GM23338 (cell line): Measurements from ENCODE around the gene CDC42EP5. TPM values are rescaled to one million over a fixed set of nuclear protein-coding genes. Genes with fewer than 3 reads are reported as not detected.
A peak's percentile ranks its signal among the peaks of the same experiment; 100 is the strongest.

Experiments
- ATAC-seq: fragments of 200-7000 bp; cut with Tn5 transposase; 3 replicates; pipeline ENCODE4 v1.9.1; 2020
- DNase-seq: peaks from one replicate; pipeline ENCODE4 v3.0.0-alpha.2; 2015; ENCODE audit warnings: low spot score
- H2AFZ ChIP-seq: fragments of 200-600 bp; sonication (generic); 2 replicates; pipeline ENCODE4 v1.8.0; 2016; ENCODE audit warnings: antibody characterized with exemption, mild to moderate bottlenecking, moderate library complexity
- H3F3A ChIP-seq: fragments of 200-600 bp; sonication (generic); replicated peaks from 2 replicates; pipeline ENCODE4 v1.8.0; 2017; ENCODE audit warnings: antibody characterized with exemption, mixed run types, low read depth
- H3K27ac ChIP-seq: fragments of 200-600 bp; sonication (generic); 2 replicates; pipeline ENCODE4 v1.6.1; 2016; ENCODE audit warnings: low read depth
- H3K27me3 ChIP-seq: fragments of 200-600 bp; sonication (generic); 2 replicates; pipeline ENCODE4 v1.8.0; 2016; ENCODE audit warnings: mild to moderate bottlenecking, mixed run types, moderate library complexity; ENCODE audit not compliant: insufficient read depth
- H3K36me3 ChIP-seq: fragments of 200-600 bp; sonication (generic); 2 replicates; pipeline ENCODE4 v1.8.0; 2016; ENCODE audit warnings: mild to moderate bottlenecking; ENCODE audit not compliant: insufficient read depth
- H3K4me1 ChIP-seq: fragments of 200-600 bp; sonication (generic); 2 replicates; pipeline ENCODE4 v1.8.0; 2016; ENCODE audit warnings: mild to moderate bottlenecking, moderate library complexity; ENCODE audit not compliant: insufficient read depth
- H3K4me2 ChIP-seq: fragments of 200-600 bp; sonication (generic); 2 replicates; pipeline ENCODE4 v1.7.1; 2017; ENCODE audit warnings: mixed run types
- H3K4me3 ChIP-seq: fragments of 200-600 bp; sonication (generic); 2 replicates; pipeline ENCODE4 v1.6.1; 2016; ENCODE audit warnings: mixed run types
- H3K79me2 ChIP-seq: fragments of 200-600 bp; sonication (generic); replicated peaks from 2 replicates; pipeline ENCODE4 v1.8.0; 2017; ENCODE audit warnings: mild to moderate bottlenecking; ENCODE audit not compliant: insufficient read depth
- H3K9me2 ChIP-seq: fragments of 200-600 bp; sonication (generic); 2 replicates; pipeline ENCODE4 v1.8.0; 2017; ENCODE audit not compliant: insufficient read depth
- H4K20me1 ChIP-seq: fragments of 200-600 bp; sonication (generic); replicated peaks from 2 replicates; pipeline ENCODE4 v1.8.0; 2017; ENCODE audit warnings: mild to moderate bottlenecking; ENCODE audit not compliant: insufficient read depth
- H3K27ac Mint-ChIP-seq: 2 replicates; pipeline ENCODE4 v1.8.0; 2020; ENCODE audit warnings: inconsistent platforms, mild to moderate bottlenecking, moderate library complexity, mixed read lengths
- H3K27me3 Mint-ChIP-seq: 3 replicates; pipeline ENCODE4 v1.8.0; 2022; ENCODE audit warnings: low read depth, mild to moderate bottlenecking, moderate library complexity, mixed read lengths, inconsistent platforms; ENCODE audit not compliant: insufficient read depth, poor library complexity
- H3K36me3 Mint-ChIP-seq: 3 replicates; pipeline ENCODE4 v1.8.0; 2021; ENCODE audit warnings: low read depth, mild to moderate bottlenecking, inconsistent platforms, moderate library complexity, mixed read lengths
- H3K4me1 Mint-ChIP-seq: 3 replicates; pipeline ENCODE4 v1.8.0; 2020; ENCODE audit warnings: mild to moderate bottlenecking, inconsistent platforms, mixed read lengths
- H3K4me3 Mint-ChIP-seq: 3 replicates; pipeline ENCODE4 v1.8.0; 2021; ENCODE audit warnings: moderate library complexity, mild to moderate bottlenecking, inconsistent platforms, mixed read lengths
- H3K9me3 Mint-ChIP-seq: 3 replicates; pipeline ENCODE4 v1.8.0; 2020; ENCODE audit warnings: moderate library complexity, mild to moderate bottlenecking, inconsistent platforms, mixed read lengths
- CREB1 ChIP-seq: fragments of 250-450 bp; sonication (Bioruptor Pico); IDR thresholded peaks from 2 replicates; pipeline ENCODE4 v1.5.0; 2020; ENCODE audit warnings: low read depth, mild to moderate bottlenecking, moderate library complexity
- EZH2 ChIP-seq: fragments of 200-600 bp; sonication (generic); IDR thresholded peaks from one replicate; pipeline ENCODE4 v1.8.0; 2017; ENCODE audit warnings: antibody characterized with exemption, mild to moderate bottlenecking, low read depth; ENCODE audit not compliant: unreplicated experiment
- EZH2phosphoT487 ChIP-seq: fragments of 200-600 bp; sonication (generic); IDR thresholded peaks from one replicate; pipeline ENCODE4 v1.8.1; 2018; ENCODE audit warnings: antibody characterized with exemption; ENCODE audit not compliant: unreplicated experiment
- JUNB ChIP-seq: IDR thresholded peaks from one replicate; pipeline ENCODE4 v1.6.1; 2016; ENCODE audit warnings: antibody characterized with exemption; ENCODE audit not compliant: unreplicated experiment
- NANOG ChIP-seq: IDR thresholded peaks from 2 replicates; pipeline ENCODE4 v1.6.1; 2016; ENCODE audit warnings: antibody characterized with exemption, borderline replicate concordance
- POLR2AphosphoS5 ChIP-seq: IDR thresholded peaks from 2 replicates; pipeline ENCODE4 v1.6.1; 2016; ENCODE audit warnings: antibody characterized with exemption, low read depth
- STAT1 ChIP-seq: IDR thresholded peaks from one replicate; pipeline ENCODE4 v1.6.1; 2016; ENCODE audit warnings: antibody characterized with exemption; ENCODE audit not compliant: unreplicated experiment
- ZNF114 ChIP-seq: fragments of 250-450 bp; sonication (Bioruptor Pico); IDR thresholded peaks from 2 replicates; pipeline ENCODE4 v1.5.0; 2020; ENCODE audit warnings: mild to moderate bottlenecking, moderate library complexity
- ZNF331 ChIP-seq: fragments of 250-450 bp; sonication (Bioruptor Pico); IDR thresholded peaks from 2 replicates; pipeline ENCODE4 v1.5.0; 2020; ENCODE audit warnings: low read depth, mild to moderate bottlenecking, moderate library complexity
- ZNF462 ChIP-seq: fragments of 250-450 bp; sonication (Bioruptor Pico); IDR thresholded peaks from 2 replicates; pipeline ENCODE4 v1.5.0; 2020; ENCODE audit warnings: mild to moderate bottlenecking, moderate library complexity
- polyA plus RNA-seq: library from polyadenylated mRNA; unstranded; fragments of >200 nt; fragmentation: Nextera tagmentation; extraction: Ambion mirVana; gene quantifications from 2 replicates; pipeline ENCODE4 v1.2.1, GENCODE V29; 2016
- total RNA-seq: library from RNA; depleted of rRNA; stranded (reverse); fragments of >200 nt; shearing (Covaris generic); gene quantifications from 2 replicates; pipeline ENCODE4 v1.2.3, GENCODE V29; 2014
- TF ChIP-seq, protein P1 (sequence below), 2 experiments: fragments of 200-600 bp in 1 of 2; sonication (generic) in 1 of 2; conservative IDR thresholded peaks; 2 replicates each; pipeline versions ENCODE4 v1.5.1 to v1.6.1; 2016 to 2017; ENCODE audit warnings: antibody characterized with exemption in 2 of 2, low read depth in 2 of 2, mild to moderate bottlenecking in 2 of 2, moderate library complexity in 1 of 2
- TF ChIP-seq, protein P2 (sequence below): IDR thresholded peaks from one replicate; pipeline ENCODE4 v1.6.1; 2018; ENCODE audit warnings: antibody characterized with exemption; ENCODE audit not compliant: unreplicated experiment
- TF ChIP-seq, protein P3 (sequence below): IDR thresholded peaks from 2 replicates; pipeline ENCODE4 v1.6.1; 2016; ENCODE audit warnings: antibody characterized with exemption

Gene CDC42EP5
- total and polyA plus RNA-seq, 2 experiments from 2014 or later, result 1.4 to 3.4 TPM

- Histone ChIP-seq H3K27me3 (peaks cover 23% of the 10 kb centered on the region), H3K4me2 (peak overlapping the region; percentile 66), H3K9me2 (no peaks in the 10 kb centered on the region), H3K36me3 (no peaks in the 10 kb centered on the region), H3K4me3 (no peak overlapping the region), H2AFZ (no peak overlapping the region), H3K27ac (no peak overlapping the region), H3K4me1 (peaks cover 37% of the 10 kb centered on the region), H4K20me1 (no peaks in the 10 kb centered on the region; the same call in 1 of the 2 replicates), H3F3A (peaks cover 21% of the 10 kb centered on the region), H3K79me2 (0 out of 2 replicates have a peak, but pooled peaks cover 3% of the 10 kb centered on the region)
- peaks cover 20% of the 10 kb centered on the region for H3K9me3 Mint-ChIP-seq
- peak overlapping the region; percentile 23; the same call in 1 of the 2 replicates for H3K27ac Mint-ChIP-seq
- DNase-seq (peak; percentile 43), ATAC-seq (no peak)
- H3K4me1 Mint-ChIP-seq, result peaks cover 44% of the 10 kb centered on the region
- peak overlapping the region; percentile 13; the same call in 2 of the 3 replicates for H3K4me3 Mint-ChIP-seq
- H3K27me3 Mint-ChIP-seq, result peaks cover 30% of the 10 kb centered on the region
- H3K36me3 Mint-ChIP-seq, result peaks cover 31% of the 10 kb centered on the region
- TF ChIP-seq ZNF331 (CRISPR knock-in tag) (no peak), JUNB (no peak), EZH2phosphoT487 (no peak), STAT1 (no peak), POLR2AphosphoS5 (no peak), ZNF114 (CRISPR knock-in tag) (no peak), EZH2 (no peak), CREB1 (CRISPR knock-in tag) (no peak), NANOG (no peak), ZNF462 (CRISPR knock-in tag) (no peak)
- TF ChIP-seq, protein P1, sequence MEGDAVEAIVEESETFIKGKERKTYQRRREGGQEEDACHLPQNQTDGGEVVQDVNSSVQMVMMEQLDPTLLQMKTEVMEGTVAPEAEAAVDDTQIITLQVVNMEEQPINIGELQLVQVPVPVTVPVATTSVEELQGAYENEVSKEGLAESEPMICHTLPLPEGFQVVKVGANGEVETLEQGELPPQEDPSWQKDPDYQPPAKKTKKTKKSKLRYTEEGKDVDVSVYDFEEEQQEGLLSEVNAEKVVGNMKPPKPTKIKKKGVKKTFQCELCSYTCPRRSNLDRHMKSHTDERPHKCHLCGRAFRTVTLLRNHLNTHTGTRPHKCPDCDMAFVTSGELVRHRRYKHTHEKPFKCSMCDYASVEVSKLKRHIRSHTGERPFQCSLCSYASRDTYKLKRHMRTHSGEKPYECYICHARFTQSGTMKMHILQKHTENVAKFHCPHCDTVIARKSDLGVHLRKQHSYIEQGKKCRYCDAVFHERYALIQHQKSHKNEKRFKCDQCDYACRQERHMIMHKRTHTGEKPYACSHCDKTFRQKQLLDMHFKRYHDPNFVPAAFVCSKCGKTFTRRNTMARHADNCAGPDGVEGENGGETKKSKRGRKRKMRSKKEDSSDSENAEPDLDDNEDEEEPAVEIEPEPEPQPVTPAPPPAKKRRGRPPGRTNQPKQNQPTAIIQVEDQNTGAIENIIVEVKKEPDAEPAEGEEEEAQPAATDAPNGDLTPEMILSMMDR (conservative IDR thresholded peaks at IDR 0.05; ENCODE audit: low read depth in 2 of 2), result no peak
- TF ChIP-seq, protein P2, sequence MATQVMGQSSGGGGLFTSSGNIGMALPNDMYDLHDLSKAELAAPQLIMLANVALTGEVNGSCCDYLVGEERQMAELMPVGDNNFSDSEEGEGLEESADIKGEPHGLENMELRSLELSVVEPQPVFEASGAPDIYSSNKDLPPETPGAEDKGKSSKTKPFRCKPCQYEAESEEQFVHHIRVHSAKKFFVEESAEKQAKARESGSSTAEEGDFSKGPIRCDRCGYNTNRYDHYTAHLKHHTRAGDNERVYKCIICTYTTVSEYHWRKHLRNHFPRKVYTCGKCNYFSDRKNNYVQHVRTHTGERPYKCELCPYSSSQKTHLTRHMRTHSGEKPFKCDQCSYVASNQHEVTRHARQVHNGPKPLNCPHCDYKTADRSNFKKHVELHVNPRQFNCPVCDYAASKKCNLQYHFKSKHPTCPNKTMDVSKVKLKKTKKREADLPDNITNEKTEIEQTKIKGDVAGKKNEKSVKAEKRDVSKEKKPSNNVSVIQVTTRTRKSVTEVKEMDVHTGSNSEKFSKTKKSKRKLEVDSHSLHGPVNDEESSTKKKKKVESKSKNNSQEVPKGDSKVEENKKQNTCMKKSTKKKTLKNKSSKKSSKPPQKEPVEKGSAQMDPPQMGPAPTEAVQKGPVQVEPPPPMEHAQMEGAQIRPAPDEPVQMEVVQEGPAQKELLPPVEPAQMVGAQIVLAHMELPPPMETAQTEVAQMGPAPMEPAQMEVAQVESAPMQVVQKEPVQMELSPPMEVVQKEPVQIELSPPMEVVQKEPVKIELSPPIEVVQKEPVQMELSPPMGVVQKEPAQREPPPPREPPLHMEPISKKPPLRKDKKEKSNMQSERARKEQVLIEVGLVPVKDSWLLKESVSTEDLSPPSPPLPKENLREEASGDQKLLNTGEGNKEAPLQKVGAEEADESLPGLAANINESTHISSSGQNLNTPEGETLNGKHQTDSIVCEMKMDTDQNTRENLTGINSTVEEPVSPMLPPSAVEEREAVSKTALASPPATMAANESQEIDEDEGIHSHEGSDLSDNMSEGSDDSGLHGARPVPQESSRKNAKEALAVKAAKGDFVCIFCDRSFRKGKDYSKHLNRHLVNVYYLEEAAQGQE, result no peak
- TF ChIP-seq, protein P3, sequence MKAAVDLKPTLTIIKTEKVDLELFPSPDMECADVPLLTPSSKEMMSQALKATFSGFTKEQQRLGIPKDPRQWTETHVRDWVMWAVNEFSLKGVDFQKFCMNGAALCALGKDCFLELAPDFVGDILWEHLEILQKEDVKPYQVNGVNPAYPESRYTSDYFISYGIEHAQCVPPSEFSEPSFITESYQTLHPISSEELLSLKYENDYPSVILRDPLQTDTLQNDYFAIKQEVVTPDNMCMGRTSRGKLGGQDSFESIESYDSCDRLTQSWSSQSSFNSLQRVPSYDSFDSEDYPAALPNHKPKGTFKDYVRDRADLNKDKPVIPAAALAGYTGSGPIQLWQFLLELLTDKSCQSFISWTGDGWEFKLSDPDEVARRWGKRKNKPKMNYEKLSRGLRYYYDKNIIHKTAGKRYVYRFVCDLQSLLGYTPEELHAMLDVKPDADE, result no peak
Measured at GRCh38 chr19:54418030-54418929, 54.8 kb downstream of the CDC42EP5 start.
